Ecto neural progenitor cell (in vitro differentiated cells): ENCODE data around the gene CAST.
A peak's percentile ranks its signal among the peaks of the same experiment; 100 is the strongest.

Experiments
- DNase-seq: peaks from one replicate; pipeline ENCODE4 v3.0.0-alpha.2; 2018; ENCODE audit warnings: low spot score

CAST gene

DNA sequence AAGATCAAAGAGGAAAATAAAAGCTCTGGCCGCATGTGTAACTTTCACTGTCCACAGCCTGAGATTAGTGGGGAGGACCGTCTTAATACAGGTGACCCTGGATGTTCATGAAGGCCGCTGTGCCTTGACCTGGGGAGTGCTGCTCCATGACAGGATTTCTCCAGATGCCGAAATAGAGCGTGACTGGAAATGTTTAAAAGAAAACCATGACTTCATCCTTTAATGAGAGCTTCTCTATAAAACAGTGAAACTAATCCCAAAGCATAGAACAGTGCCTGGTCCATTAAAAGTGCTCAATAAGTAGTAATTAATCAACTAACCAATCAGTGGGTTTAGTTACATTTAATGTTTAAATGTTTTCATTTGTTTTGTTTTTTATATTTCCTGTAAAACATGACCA is 82.8 kb downstream of the CAST start:
- DNase-seq = no peak

- no peak for DNase-seq
These were observed 83.8 kb downstream of the CAST start for GRCh38 chr5:96745844-96746531.

GRCh38 chr5:96747720-96748119 is 85.5 kb downstream of the CAST start:
- no peak for DNase-seq

DNA sequence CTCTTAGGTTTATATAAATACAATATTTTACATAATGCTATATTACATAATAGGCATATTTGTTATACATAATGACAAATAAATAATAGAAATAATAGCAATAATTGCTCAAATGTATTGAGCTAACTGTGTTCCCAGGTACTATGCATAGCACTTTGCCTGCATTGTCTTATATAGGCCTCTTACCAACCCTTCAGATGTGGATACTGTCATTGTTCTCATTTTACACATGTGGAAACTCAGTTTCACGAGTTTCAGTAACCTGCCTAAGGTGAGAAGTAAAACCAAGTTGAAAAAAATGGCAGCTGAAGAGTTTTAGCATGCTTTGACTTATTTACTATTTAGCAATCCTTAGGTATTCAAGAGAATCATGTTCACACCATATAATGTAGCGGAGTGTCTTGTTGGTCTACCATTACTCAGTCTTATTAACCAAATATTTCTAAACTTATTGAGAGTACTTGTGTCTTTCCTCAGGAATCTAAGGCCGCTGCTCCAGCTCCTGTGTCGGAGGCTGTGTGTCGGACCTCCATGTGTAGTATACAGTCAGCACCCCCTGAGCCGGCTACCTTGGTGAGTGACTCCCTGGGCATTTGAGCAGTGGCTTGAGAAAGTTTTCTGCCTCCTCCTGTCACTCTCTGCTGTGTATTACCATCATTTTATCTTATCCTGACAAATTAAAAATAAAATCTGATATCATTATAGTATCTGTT is 88.1 kb downstream of the CAST start:
- no peak for DNase-seq

DNA sequence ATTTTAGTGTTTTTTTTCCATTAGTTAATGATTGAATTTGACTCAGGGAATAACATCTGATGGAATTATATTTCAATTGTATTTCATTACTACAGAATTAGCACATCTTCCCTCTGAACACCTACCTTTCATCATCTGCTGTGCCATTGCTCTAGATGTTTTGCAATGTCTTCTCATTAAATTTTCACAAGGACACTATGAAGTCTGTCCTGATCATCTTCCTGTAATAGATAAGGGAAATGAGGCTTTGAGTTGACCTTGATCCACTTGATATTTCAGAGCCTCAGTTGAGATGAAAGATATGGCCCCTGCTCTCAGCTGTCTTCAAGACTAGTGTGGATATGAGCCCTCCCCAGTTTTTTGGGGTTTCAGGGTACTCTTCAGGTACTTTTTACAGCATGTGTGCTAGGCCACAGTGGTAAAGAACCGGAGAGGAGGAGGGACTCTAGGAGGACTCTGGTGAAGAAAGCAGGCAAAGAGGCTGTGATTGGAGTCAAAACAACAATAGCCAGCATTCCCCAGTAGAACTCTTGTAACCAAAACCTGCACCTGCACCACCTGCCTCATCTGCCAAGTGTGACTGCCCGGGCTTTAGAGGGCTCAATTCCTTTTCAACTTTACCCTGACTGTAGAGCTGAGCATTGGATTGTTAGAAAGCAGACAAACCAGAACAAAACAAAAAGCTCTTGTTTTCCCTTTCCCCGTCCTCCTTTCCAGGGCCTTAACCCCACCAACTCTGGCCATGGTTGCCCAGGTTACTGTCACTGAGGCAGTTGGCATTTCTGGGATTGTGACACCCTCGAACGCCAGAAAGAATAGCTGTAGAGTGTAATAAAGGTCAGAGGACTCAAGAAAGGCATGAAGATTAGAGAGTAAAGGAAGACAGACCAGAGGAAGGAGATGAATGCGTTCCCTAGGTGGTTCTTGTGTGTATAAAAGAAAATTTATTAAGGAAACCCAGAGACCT is 89.3 kb downstream of the CAST start:
- peak; percentile 58 for DNase-seq

- DNase-seq = no peak
These were observed 90.3 kb downstream of the CAST start for GRCh38 chr5:96752341-96753016.

- DNase-seq = no peak
These were observed 90.8 kb downstream of the CAST start for GRCh38 chr5:96753017-96753397.

DNA sequence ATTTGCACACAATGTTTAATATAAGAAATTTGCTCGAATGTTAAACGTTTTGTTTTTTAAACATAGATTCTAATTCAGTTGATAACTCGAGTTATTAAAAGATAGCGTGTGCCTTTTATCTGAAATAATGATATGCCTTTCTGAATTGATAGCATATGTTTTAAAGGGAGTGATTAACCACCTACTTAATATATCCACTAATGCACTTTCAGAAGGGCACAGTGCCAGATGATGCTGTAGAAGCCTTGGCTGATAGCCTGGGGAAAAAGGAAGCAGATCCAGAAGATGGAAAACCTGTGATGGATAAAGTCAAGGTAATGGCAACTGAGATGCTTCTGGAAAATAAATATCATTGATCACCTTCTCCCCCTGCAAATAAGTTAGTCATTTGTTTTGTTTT is 91.7 kb downstream of the CAST start:
- DNase-seq = no peak

GRCh38 chr5:96755851-96756250 is 93.7 kb downstream of the CAST start:
- no peak for DNase-seq

DNA sequence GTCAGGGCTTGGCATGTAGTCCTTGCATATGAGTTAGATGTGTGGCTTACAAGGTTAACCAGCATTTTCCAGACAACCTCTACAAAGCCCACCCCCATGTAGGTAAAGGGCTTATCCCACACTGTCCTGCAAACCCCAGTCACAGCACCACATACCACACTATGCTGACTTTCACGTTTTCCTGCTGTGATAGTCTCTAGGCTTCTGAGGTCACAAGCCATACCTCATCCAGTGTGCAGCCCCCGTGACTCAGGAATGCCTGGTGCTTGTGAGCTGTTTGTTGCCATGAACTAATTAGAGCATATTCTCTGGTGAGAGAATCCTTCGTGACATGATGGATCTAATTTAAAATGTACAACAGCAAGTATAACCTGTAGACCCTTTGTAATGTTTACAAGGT is 94.8 kb downstream of the CAST start:
- DNase-seq = no peak

DNA sequence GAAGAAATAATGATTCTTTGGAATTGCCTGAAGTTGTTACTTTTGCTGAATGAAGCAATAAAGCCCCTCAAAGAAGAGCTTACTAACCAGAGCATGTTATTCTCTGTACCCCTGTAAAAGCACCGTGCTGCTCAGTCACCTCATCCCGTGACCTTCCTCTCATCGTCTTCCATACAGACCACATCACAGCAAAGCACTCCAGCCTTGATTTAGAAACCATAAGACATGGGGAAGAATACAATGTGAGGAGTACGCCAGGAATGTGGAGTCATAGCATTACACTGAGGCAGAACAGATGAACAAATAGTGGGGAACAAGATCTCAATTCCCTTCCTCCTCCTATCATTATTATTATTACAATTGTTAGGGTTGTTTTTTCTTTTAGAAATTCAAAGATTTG is 96.4 kb downstream of the CAST start:
- DNase-seq = no peak

- DNase-seq = no peak
These were observed 99.4 kb downstream of the CAST start for GRCh38 chr5:96761618-96762017.

GRCh38 chr5:96763026-96763425 is 100.8 kb downstream of the CAST start:
- no peak for DNase-seq

- no peak for DNase-seq
These were observed 102.9 kb downstream of the CAST start for GRCh38 chr5:96765043-96765442.

DNA sequence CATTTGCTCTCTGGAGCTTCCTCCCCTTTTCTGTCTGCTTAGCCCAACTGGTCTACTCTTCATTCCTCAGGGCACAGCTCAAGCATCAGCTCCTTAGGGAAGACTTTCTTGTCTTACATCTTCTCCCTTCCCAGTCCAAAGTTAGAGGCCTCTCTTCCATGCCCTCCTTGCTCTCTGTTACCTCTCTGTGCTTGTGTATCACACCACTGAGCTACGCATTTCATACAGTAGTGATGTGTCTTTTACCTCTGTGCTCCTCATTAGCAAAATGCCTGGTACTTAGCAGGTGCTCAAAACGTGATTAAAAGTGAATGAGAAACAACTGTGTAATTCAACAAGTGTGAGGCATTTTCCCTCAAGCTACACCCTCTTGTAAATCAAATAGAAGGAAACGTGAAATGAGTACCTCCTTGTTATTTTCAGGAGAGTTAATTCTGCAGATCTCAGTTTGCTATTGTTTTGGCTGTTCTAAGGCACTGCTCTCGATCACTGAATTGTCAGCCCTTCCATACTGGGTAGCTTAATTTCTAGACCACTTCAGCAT is 106.6 kb downstream of the CAST start:
- no peak for DNase-seq

DNA sequence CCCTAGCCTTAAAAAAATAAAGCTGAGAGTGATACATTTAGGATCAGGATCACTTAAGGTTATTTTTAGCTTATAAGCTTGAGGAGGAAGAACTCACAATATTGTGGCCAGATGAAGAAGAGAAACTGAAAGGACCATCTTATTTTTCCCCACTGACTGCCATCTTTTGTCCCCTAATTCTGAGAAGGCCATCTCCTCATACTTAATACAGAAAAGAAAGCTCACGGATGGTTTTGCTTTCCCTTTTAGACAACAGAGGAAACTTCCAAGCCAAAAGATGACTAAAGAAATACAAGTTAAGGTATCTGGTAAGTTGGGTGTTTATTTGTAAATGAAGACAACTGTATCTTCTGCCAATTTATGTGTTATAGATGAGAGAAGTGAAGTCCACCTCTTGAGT is 109.2 kb downstream of the CAST start:
- no peak for DNase-seq

DNA sequence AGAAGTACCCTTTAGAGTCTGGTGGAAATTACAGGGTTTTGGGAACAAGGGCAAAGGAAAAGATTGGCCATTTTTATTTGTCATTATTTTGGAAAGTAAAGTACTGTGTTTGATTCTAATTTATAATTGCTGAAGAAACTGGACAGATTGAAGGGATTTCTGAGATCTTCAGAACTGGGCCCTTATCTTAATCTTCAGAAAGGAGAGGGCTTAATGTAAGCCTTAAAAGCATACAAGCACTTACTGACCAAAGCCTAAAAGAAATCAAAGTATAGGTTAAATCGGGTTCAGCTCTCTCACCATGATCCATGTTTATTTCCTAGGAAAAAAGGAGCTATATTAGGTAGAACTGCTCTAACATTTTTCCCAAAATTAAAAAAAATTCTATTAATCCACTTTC is 109.9 kb downstream of the CAST start:
- DNase-seq = no peak

GRCh38 chr5:96772542-96772941 is 110.4 kb downstream of the CAST start:
- DNase-seq = no peak

DNA sequence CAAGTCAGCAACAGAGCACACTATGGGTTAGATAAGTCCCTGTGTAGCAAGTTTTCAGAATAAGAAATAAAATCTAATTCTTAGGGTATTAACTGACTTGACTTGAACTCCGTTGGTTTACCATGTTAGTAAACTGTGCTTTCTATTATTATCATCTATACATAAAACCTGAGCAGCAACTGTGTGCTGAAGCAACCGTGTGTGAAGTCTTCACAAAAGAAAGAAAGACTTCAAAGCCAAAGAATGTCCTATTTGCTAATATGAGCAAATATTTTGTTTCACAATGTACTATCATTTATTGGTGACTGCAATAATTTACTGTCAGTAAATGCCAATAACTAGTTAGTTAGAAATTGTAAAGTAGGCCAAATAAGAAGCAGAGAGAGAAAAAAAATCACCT is 112.9 kb downstream of the CAST start:
- DNase-seq = no peak

DNA sequence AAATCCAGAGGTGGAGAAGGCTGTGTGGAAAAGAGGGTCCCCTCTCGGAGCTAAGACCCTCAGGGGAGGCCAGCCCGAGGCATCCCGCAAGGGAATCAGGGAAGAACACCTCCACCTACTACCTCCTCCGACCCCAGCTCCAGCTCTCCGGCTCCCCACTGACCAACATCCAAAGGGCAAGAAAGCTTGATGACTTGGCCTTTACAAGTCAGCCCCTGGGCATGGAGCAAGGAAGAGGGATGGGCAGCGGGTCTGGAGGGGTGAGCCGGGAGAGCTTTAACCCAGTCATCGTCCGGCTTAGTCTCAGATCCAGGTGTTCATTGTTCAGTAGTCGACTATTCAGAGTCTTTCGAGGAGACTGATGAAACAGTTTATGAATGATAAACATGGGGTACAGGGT is 113.5 kb downstream of the CAST start:
- DNase-seq = no peak

GRCh38 chr5:96776621-96777020 is 114.4 kb downstream of the CAST start:
- DNase-seq = no peak

- DNase-seq = no peak
These were observed 116.2 kb downstream of the CAST start for GRCh38 chr5:96778409-96778808.
